RWPE2 (cell line): ENCODE data around the gene CCR5.

Source experiments
- ATAC-seq: fragments of 200-7000 bp; cut with Tn5 transposase; 3 replicates; pipeline ENCODE4 v1.9.1; 2021; ENCODE audit warnings: low read depth
- DNase-seq: peaks from one replicate; pipeline ENCODE4 v3.0.0-alpha.2; 2020; ENCODE audit warnings: low spot score
- H3K27ac ChIP-seq: fragments of 450-650 bp; 2 replicates; pipeline ENCODE4 v1.5.1; 2017; ENCODE audit warnings: mild to moderate bottlenecking; ENCODE audit not compliant: poor library complexity, severe bottlenecking
- H3K27me3 ChIP-seq: fragments of 250-450 bp; sonication (Bioruptor Pico); 2 replicates; pipeline ENCODE4 v1.5.1; 2021; ENCODE audit warnings: mild to moderate bottlenecking, moderate library complexity; ENCODE audit not compliant: insufficient read depth, poor library complexity, severe bottlenecking
- H3K36me3 ChIP-seq: fragments of 250-450 bp; sonication (Bioruptor Pico); 2 replicates; pipeline ENCODE4 v1.5.1; 2020; ENCODE audit warnings: low read depth, mild to moderate bottlenecking, moderate library complexity
- H3K4me1 ChIP-seq: fragments of 250-450 bp; sonication (Bioruptor Pico); 2 replicates; pipeline ENCODE4 v1.5.1; 2021; ENCODE audit warnings: mild to moderate bottlenecking, moderate library complexity; ENCODE audit not compliant: insufficient read depth, poor library complexity, severe bottlenecking
- H3K4me3 ChIP-seq: fragments of 250-450 bp; sonication (Bioruptor Pico); 2 replicates; pipeline ENCODE4 v1.5.1; 2021; ENCODE audit warnings: mild to moderate bottlenecking, moderate library complexity; ENCODE audit not compliant: severe bottlenecking
- H3K9me3 ChIP-seq: fragments of 250-450 bp; sonication (Bioruptor Pico); 2 replicates; pipeline ENCODE4 v1.5.1; 2021; ENCODE audit warnings: mild to moderate bottlenecking, moderate library complexity; ENCODE audit not compliant: severe bottlenecking
- CTCF ChIP-seq: fragments of 450-650 bp; IDR thresholded peaks from one replicate; pipeline ENCODE4 v1.5.1; 2017; ENCODE audit warnings: mild to moderate bottlenecking, moderate library complexity; ENCODE audit not compliant: poor library complexity, severe bottlenecking

Gene CCR5

GRCh38 chr3:46406788-46407611 is 36.3 kb downstream of the CCR5 start, which contains the start of the genes CCR5AS and CCRL2:
Gene CCR5AS, minus strand, starts transcription at chr3:46407066.
Gene CCRL2, plus strand, starts transcription at chr3:46407259. Its CDS starts 821 bp downstream, at chr3:46408080.
- ATAC-seq (peak; percentile 89), DNase-seq (no peak)
- no peak within 1 kb of the TSS for H3K4me3 ChIP-seq
- no peaks in the 10 kb centered on the region for H3K36me3 ChIP-seq
- H3K27me3 ChIP-seq, result no peaks in the 10 kb centered on the region
- no peak within 1 kb of the TSS for H3K27ac ChIP-seq
- H3K9me3 ChIP-seq, result no peaks in the 10 kb centered on the region
- no peak for TF ChIP-seq CTCF
- H3K4me1 ChIP-seq, result peaks cover 16% of the 10 kb centered on the region

DNA sequence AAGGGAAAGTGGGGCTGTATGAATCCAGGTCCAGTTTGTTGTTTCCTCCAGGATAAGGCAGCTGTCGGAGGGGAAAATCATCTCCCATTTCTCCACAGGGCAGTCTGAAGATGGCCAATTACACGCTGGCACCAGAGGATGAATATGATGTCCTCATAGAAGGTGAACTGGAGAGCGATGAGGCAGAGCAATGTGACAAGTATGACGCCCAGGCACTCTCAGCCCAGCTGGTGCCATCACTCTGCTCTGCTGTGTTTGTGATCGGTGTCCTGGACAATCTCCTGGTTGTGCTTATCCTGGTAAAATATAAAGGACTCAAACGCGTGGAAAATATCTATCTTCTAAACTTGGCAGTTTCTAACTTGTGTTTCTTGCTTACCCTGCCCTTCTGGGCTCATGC is 37.2 kb downstream of the CCR5 start:
- H3K27me3 ChIP-seq, result no peaks in the 10 kb centered on the region
- H3K9me3 ChIP-seq, result no peaks in the 10 kb centered on the region
- no peak overlapping the region for H3K27ac ChIP-seq
- ATAC-seq, result no peak
- no peaks in the 10 kb centered on the region for H3K36me3 ChIP-seq
- H3K4me1 ChIP-seq, result peaks cover 18% of the 10 kb centered on the region
- TF ChIP-seq CTCF, result no peak
- no peak for DNase-seq
- H3K4me3 ChIP-seq, result no peak overlapping the region

DNA sequence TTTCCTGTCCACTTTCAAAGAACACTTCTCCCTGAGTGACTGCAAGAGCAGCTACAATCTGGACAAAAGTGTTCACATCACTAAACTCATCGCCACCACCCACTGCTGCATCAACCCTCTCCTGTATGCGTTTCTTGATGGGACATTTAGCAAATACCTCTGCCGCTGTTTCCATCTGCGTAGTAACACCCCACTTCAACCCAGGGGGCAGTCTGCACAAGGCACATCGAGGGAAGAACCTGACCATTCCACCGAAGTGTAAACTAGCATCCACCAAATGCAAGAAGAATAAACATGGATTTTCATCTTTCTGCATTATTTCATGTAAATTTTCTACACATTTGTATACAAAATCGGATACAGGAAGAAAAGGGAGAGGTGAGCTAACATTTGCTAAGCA is 38.1 kb downstream of the CCR5 start:
- no peak for TF ChIP-seq CTCF
- H3K4me1 ChIP-seq, result peaks cover 18% of the 10 kb centered on the region
- no peak for ATAC-seq
- H3K27me3 ChIP-seq, result no peaks in the 10 kb centered on the region
- no peaks in the 10 kb centered on the region for H3K36me3 ChIP-seq
- no peaks in the 10 kb centered on the region for H3K9me3 ChIP-seq
- H3K4me3 ChIP-seq, result no peak overlapping the region
- DNase-seq, result no peak
- H3K27ac ChIP-seq, result no peak overlapping the region

GRCh38 chr3:46409739-46410489 is 39.2 kb downstream of the CCR5 start:
- TF ChIP-seq CTCF, result no peak

DNA sequence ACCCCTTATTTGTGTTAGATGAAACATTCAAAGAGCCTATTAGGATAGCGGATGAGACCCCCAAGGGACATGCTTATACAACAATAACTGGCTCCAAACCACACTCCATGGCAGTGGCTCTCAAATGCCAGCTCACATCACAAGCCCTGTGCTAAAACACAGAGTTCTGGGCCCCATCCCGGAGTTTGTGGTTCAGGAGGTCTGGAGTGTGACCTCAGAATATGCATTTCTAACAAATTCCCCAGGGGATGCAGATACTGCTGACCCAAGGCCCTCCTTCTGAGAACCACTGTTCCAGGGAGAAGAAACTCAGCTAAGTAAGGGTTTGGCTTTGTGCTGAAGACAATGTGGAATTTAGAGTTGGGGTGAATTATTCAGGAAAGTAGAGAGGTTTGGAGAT is 39.9 kb downstream of the CCR5 start:
- TF ChIP-seq CTCF, result no peak
- Histone ChIP-seq H3K36me3 (no peaks in the 10 kb centered on the region), H3K4me1 (peaks cover 18% of the 10 kb centered on the region), H3K4me3 (no peak overlapping the region), H3K27ac (no peak overlapping the region), H3K27me3 (no peaks in the 10 kb centered on the region), H3K9me3 (no peaks in the 10 kb centered on the region)
- DNase-seq (no peak), ATAC-seq (no peak)

More at GRCh38 chr3:46409739-46410489, 39.2 kb downstream of the CCR5 start:
- no peak for ATAC-seq
- Histone ChIP-seq H3K27me3 (no peaks in the 10 kb centered on the region), H3K9me3 (no peaks in the 10 kb centered on the region), H3K4me1 (peaks cover 18% of the 10 kb centered on the region), H3K4me3 (no peak overlapping the region), H3K27ac (no peak overlapping the region), H3K36me3 (no peaks in the 10 kb centered on the region)
- DNase-seq, result no peak
